Gastroesophageal sphincter (tissue), 4 donors: ENCODE measurements around the gene EEF2K. TPM values are rescaled to one million over a fixed set of nuclear protein-coding genes. Genes with fewer than 3 reads are reported as not detected.

Experiments used
- ATAC-seq: fragments of 150-250 bp; one replicate; pipeline ENCODE4 v1.9.1; 2016; ENCODE audit warnings: mild to moderate bottlenecking, moderate library complexity
- H3K27ac ChIP-seq, 4 donors: fragments of 200-600 bp; sonication (generic) in 3 of 4; 1 replicate in 3 of 4; 2 replicates in 1 of 4; pipeline ENCODE4 v1.5.1; 2016 to 2019
- H3K27me3 ChIP-seq: fragments of 200-600 bp; sonication (generic); one replicate; pipeline ENCODE4 v1.5.1; 2019
- H3K36me3 ChIP-seq, 2 donors: fragments of 200-600 bp; sonication (generic); one replicate each; pipeline ENCODE4 v1.5.1; 2019; ENCODE audit warnings: control low read depth in 1 of 2
- H3K4me1 ChIP-seq, 3 donors: fragments of 200-600 bp; sonication (generic); 1 replicate in 2 of 3; 2 replicates in 1 of 3; pipeline ENCODE4 v1.5.1; 2016 to 2019; ENCODE audit warnings: control low read depth in 2 of 3
- H3K4me3 ChIP-seq, 2 donors: fragments of 200-600 bp; sonication (generic); one replicate each; pipeline ENCODE4 v1.5.1; 2019; ENCODE audit warnings: mild to moderate bottlenecking in 1 of 2, moderate library complexity in 1 of 2
- H3K9me3 ChIP-seq, 3 donors: fragments of 200-600 bp; sonication (generic); one replicate each; pipeline ENCODE4 v1.5.1; 2017 to 2019; ENCODE audit warnings: control low read depth in 2 of 3
- CTCF ChIP-seq, 4 experiments: fragments of 200-600 bp in 2 of 4; fragments of 450-650 bp in 2 of 4; sonication (generic) in 1 of 4; IDR thresholded peaks; one replicate each; pipeline ENCODE4 v1.5.1; 2017 to 2019; ENCODE audit warnings: antibody characterized with exemption in 4 of 4, mild to moderate bottlenecking in 2 of 4, moderate library complexity in 2 of 4
- EP300 ChIP-seq: sonication (generic); formaldehyde crosslinking; IDR thresholded peaks from one replicate; pipeline ENCODE4 v1.6.1; 2017; ENCODE audit warnings: antibody characterized with exemption, mild to moderate bottlenecking
- POLR2A ChIP-seq, 2 donors: fragments of 450-650 bp; IDR thresholded peaks; one replicate each; pipeline ENCODE4 v1.6.1; 2017; ENCODE audit warnings: antibody characterized with exemption in 2 of 2, mild to moderate bottlenecking in 2 of 2, moderate library complexity in 1 of 2
- POLR2AphosphoS5 ChIP-seq: sonication (generic); formaldehyde crosslinking; IDR thresholded peaks from one replicate; pipeline ENCODE4 v1.6.1; 2017; ENCODE audit warnings: antibody characterized with exemption
- WGBS, 2 donors: methylation state at CpG; one replicate each; pipeline ENCODE4 v1.1.5; 2018; ENCODE audit warnings: low coverage in 1 of 2; 5-methylcytosine and 5-hydroxymethylcytosine counted together
- total RNA-seq, 4 donors: library from RNA; depleted of rRNA; stranded (reverse); fragments of >200 nt; gene quantifications; one replicate each; pipeline ENCODE4 v1.1.0, GENCODE V29; 2016

Gene EEF2K
- total RNA-seq, 4 donors from 2014 or later = 31.3 to 38.9 (median 34.8) TPM

GRCh38 chr16:22302776-22303363 is 96.8 kb downstream of the EEF2K start:
- Histone ChIP-seq H3K9me3 (no peaks in the 10 kb centered on the region), H3K27me3 (no peaks in the 10 kb centered on the region), H3K27ac (no peak overlapping the region), H3K4me1 (peaks cover 0 to 32% (median 5%) of the 10 kb centered on the region in 3 donors), H3K4me3 (no peak overlapping the region), H3K36me3 (peaks cover 0 to 59% of the 10 kb centered on the region in 2 donors)
- WGBS, 2 donors = 88 to 100% methylated on average over 5 to 8 of the region's 12 CpGs
- ATAC-seq = no peak
- no peak for TF ChIP-seq POLR2AphosphoS5
- TF ChIP-seq EP300 = no peak
- TF ChIP-seq CTCF (IDR thresholded peaks at IDR 0.05) = no peak
- TF ChIP-seq POLR2A (IDR thresholded peaks at IDR 0.05) = no peak

- Histone ChIP-seq H3K36me3 (peaks cover 0 to 74% of the 10 kb centered on the region in 2 donors), H3K27ac (no peak overlapping the region), H3K4me3 (no peak overlapping the region), H3K27me3 (no peaks in the 10 kb centered on the region), H3K9me3 (no peaks in the 10 kb centered on the region), H3K4me1 (peaks cover 0 to 18% (median 0%) of the 10 kb centered on the region in 3 donors)
- no CpG with 5 or more reads among the region's 4 CpGs for WGBS, 2 donors
- TF ChIP-seq CTCF (IDR thresholded peaks at IDR 0.05) (no peak), POLR2A (IDR thresholded peaks at IDR 0.05) (no peak), POLR2AphosphoS5 (no peak), EP300 (no peak)
- no peak for ATAC-seq
Measured at GRCh38 chr16:22304411-22304810, 98.3 kb downstream of the EEF2K start.

- WGBS, 2 donors = 100% methylated on average over 2 of the region's 9 CpGs; no CpG with 5 or more reads in 1 of the 2 donors
- Histone ChIP-seq H3K36me3 (peaks cover 0 to 98% of the 10 kb centered on the region in 2 donors), H3K4me3 (no peak overlapping the region), H3K27me3 (no peaks in the 10 kb centered on the region), H3K4me1 (no peaks in the 10 kb centered on the region), H3K9me3 (no peaks in the 10 kb centered on the region), H3K27ac (no peak overlapping the region)
- ATAC-seq = no peak
- TF ChIP-seq POLR2AphosphoS5 (no peak), CTCF (IDR thresholded peaks at IDR 0.05) (no peak), EP300 (no peak), POLR2A (IDR thresholded peaks at IDR 0.05) (no peak)
Measured at GRCh38 chr16:22306788-22307187, 100.7 kb downstream of the EEF2K start.

- no peaks in the 10 kb centered on the region for H3K4me1 ChIP-seq
- no peaks in the 10 kb centered on the region for H3K27me3 ChIP-seq
- ATAC-seq = no peak
- no CpG with 5 or more reads among the region's 10 CpGs for WGBS, 2 donors
- H3K9me3 ChIP-seq = no peaks in the 10 kb centered on the region
- TF ChIP-seq CTCF (IDR thresholded peaks at IDR 0.05) = no peak
- TF ChIP-seq POLR2AphosphoS5 = no peak
- no peak for TF ChIP-seq EP300
- no peak for TF ChIP-seq POLR2A (IDR thresholded peaks at IDR 0.05)
- peaks cover 0 to 98% of the 10 kb centered on the region in 2 donors for H3K36me3 ChIP-seq
- no peak overlapping the region for H3K4me3 ChIP-seq
- no peak overlapping the region for H3K27ac ChIP-seq
Measured at GRCh38 chr16:22307838-22308237, 101.8 kb downstream of the EEF2K start.

- H3K27ac ChIP-seq = no peak overlapping the region
- no peaks in the 10 kb centered on the region for H3K9me3 ChIP-seq
- no peaks in the 10 kb centered on the region for H3K4me1 ChIP-seq
- no peak for TF ChIP-seq POLR2A (IDR thresholded peaks at IDR 0.05)
- no peak for TF ChIP-seq CTCF (IDR thresholded peaks at IDR 0.05)
- no peak for TF ChIP-seq EP300
- TF ChIP-seq POLR2AphosphoS5 = no peak
- H3K27me3 ChIP-seq = no peaks in the 10 kb centered on the region
- peaks cover 0 to 100% of the 10 kb centered on the region in 2 donors for H3K36me3 ChIP-seq
- H3K4me3 ChIP-seq = no peak overlapping the region
- no peak for ATAC-seq
- WGBS, 2 donors = 81% methylated on average over 6 of the region's 24 CpGs; no CpG with 5 or more reads in 1 of the 2 donors
Measured at GRCh38 chr16:22308824-22309520, 102.9 kb downstream of the EEF2K start.
